NCI-H2227 (cell line): ENCODE measurements around the gene ZNF232.
"Not testable (repeated sequence)": the region's sequence is repeated elsewhere in the genome, so short reads cannot be mapped to it uniquely, and the experiment has no call there.

ENCODE experiments used
- DNase-seq: peaks from one replicate; lab custom pipeline; 2025; ENCODE audit not compliant: unreplicated experiment; lab: John Stamatoyannopoulos, UW

Gene ZNF232

DNA sequence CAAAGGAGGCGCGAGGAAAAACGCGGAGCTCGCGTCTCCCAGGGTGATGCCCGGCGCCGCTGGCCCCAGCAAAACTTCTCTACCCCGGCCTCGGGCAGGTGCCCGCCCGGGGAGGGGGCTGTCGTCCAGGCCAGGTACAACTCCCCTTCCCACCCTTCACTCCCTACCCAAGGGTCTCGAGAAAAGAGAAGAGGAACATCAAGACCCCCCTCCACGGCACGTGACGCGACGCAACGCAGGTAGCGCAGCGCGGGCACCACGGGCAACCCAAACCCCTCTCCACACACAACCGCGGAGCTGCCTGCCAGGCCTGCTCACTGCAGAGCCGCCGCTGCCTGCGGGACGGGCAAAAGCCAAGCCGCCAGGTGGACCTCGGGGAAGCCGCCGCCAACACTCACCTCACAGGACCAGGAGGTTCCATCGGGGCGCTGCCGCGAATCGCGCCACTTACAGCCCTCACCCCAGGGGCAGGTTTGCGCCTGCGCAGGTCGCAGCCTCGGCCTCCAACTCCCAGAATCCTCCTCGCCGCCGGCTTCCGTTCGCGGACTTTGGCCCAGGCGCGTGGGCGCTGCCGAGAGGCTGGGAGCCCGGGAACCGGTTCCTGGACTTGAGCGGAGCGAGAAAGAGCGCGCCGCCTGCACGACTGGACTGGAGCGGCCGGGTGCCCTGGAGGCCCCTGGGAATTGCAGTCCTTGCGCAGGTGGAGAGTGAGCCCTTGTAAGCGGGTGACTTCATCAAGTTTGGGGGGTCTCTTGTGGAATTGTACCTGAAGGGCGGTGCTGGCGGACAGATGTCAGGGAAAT, at the start of gene ZNF232:
ZNF232 (minus strand) TSS at position 477 of the 803 bp plus-strand sequence; CDS start at position 421, 56 bp downstream.
- DNase-seq, result peak; percentile 89

DNA sequence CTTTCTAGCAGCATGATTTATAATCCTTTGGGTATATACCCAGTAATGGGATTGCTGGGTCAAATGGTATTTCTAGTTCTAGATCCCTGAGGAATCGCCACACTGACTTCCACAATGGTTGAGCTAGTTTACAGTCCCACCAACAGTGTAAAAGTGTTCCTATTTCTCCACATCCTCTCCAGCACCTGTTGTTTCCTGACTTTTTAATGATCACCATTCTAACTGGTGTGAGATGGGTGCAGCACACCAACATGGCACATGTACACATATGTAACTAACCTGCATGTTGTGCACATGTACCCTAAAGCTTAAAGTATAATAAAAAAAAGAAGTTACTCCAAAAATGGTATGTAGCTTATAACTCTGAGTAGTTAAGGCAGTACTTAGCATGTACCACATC, 49.0 kb upstream of the ZNF232 start:
- not testable (repeated sequence) for DNase-seq

DNA sequence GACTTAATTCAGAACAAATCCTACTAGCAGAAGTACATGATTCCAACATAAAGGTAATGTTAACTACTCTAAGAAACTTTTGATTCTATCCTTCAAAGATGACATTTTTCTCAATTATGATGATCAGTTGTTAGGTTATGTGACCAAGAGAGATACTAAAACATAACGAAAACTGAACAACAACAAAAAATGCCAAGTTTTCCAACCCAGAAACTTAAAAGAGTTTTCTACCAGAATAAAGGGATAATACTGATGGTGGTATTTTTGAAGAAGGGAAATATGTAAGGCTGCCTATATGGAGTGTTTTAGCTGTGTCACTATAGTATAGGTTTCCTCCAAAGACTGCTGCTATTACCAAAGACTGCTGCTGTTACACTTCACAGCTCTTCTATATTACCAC, 34.4 kb upstream of the ZNF232 start:
- not testable (repeated sequence) for DNase-seq

DNA sequence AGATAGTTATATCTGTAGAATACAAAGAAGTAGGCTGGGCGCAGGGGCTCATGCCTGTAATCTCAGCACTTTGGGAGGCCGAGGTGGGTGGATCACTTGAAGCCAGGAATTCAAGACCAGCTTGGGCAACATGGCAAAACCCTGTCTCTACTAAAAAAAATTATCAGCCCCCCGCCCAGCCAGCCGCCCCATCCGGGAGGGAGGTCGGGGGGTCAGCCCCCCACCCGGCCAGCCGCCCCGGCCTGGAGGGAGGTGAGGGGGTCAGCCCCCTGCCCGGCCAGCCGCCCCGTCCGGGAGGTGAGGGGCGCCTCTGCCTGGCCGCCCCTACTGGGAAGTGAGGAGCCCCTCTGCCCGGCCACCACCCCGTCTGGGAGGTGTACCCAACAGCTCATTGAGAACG, 31.2 kb upstream of the ZNF232 start:
- DNase-seq, result not testable (repeated sequence)

DNA sequence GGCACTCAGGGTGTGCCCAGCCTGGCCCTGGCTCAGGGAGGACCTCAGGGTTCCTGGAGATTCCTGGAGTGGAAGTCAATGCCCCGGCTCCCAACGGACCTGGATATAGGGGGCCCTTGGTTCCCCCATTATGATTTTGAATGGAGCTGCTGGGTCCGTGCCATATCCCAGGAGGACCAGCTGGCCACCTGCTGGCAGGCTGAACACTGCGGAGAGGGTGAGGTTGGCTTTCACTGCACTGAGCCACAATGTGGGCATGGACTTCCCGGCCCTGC, 27.7 kb upstream of the ZNF232 start:
- DNase-seq, result no peak

DNA sequence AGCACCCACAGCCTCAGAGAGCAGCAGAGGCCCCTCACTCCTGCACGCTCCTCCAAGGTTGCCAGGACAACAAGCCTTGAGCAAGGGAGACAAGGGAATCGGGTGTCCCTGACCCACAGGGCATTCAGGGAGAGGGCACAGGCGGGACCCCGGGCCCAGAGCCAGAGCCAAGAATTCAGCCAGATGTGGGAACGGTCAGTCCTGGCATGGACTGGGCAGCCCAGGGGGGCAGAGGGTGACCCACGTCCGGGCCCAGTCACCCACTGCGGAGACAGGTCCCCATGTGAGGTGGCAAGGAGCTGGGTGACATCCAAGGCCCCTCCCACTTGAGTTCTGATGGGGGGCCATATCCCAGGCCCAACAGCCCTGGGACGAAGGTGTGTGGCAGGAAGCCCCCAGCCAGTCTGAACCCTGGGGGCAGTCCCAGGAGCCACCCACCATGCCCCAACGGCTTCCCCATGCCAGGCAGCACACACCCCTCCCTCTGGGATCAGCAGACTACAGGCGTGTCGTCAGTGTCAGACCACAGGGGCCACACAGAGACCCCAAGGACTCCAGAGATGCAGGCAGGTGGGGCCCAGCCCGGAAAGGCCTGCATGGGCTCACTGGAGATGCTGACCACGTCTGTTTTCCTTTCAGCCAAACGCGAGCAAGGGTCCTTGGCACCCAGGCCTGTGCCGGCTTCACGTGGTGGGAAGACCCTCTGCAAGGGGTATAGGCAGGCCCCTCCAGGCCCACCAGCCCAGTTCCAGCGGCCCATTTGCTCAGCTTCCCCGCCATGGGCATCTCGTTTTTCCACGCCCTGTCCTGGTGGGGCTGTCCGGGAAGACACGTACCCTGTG, 27.2 kb upstream of the ZNF232 start:
- DNase-seq, result no peak

DNA sequence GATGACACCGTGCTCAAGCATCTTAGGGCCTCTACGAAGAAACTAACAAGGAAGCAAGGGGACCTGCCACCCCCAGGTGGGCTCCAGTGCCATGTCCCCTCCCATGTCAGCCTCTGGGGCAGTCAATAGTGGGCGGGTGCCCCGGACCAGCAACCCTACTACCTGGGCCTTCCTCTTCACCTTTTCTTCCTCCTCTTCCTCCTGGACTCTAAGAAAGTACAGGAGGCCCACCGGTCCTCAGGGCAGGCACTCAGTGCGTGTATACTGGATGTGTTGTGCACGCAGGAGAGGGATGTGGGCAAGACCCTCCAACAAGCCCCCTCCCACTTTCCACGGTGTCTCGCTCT, 26.5 kb upstream of the ZNF232 start:
- DNase-seq, result not testable (repeated sequence)

DNA sequence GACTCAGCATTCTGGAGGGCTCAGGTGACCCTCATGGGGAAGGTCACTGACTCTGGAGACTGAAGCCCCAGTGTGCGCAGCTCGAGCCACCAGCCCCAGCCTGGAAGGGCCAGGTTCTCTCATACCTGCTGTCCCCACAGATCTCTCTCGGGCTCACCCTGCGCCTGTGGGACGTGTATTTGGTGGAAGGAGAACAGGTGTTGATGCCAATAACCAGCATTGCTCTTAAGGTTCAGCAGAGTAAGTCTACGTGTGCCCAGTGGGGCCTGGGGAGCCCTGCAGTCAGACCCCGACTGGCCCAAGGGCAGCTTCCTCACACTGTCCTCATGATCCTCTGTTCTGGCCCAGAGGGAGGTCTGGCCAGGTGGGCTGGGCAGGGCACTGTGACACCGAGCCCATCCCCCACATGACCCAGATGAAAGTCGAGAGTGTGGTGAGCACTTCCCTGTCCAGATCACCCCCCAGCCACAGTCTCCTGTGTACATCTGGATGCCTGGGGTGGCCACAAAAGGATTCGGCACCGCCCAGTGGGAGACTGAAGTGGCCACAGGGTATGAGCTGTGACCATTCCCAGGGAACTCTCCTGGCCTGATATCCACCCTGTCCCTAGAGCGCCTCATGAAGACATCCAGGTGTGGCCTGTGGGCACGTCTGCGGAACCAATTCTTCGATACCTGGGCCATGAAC, 26.0 kb upstream of the ZNF232 start:
- DNase-seq, result not testable (repeated sequence)

DNA sequence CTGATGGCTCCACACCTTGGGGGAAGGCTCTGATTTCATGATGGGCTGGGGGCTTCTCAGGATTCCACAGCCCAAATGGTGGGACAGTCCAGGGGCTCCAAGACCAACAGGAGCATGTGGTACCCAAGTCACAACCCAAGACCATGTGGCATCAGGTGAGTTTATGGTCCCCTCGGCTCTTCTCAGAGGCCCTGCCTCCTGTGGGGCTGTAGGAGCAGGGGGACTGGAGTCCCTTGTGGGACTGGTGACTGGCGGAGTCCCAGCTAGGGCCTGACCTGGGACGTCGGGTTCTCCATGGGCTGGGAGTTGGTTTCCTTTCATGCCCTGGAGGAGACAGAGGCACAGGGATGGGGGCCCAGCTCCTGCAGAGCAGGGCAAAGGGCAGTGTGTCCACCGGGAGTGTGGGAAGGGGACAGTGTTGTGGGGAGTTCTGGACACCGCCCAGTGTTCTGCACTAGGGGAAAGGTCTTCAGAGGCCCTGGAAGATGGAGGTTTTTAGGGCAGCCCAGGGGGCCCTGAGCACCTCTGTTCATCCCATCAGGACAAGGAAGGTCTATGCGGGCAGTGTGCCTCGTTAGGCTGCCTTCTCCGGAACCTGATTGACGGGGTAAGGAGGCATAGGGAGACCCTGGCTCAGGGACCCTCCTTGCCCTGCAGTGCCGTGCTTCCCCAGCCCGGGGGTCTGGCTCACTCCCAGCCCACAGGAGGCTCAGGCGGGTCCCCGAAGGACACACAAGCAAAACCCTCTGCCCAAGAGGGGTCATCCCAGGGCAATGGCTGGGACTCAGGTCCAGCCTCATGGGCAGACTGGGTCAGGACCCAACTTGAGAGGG, 25.1 kb upstream of the ZNF232 start:
- not testable (repeated sequence) for DNase-seq

DNA sequence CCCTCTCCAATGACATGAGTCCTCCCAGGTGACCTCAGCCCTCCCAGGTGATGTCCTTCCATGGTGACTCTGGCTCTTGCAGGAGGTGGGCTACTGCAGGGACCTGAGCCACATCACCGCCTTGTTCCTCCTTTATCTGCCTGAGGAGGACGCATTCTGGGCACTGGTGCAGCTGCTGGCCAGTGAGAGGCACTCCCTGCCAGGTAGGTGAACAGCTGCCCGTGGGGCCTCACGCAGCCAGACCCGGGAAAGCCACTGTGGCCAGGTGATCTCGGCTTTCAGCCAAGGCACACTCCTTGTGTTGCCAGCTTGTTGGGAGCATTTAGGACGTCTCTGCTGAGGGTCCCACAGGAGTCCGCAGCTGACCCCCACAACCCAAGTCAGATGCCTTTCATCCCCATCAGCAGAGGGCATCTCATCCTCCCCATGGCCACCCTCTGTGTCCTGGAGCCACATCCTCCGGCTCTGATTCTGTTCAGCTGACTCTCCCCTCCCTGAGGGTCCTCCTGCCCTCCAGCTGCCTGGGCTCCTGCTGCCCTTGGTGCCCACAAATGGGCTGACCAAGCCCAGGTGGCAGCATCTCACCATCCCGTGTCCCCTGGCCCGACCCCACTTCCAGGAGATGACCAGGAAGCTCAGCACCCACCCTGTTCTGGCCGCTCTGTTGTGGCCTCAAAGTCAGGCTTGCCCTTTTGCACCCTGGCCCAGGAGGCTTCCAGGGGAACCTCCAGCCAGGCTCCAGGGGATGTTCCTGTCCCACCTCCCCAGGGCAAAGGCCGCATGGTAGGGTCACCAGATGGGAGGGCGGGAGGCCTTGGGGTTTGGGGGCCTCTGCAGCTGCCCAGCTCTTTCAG, 24.3 kb upstream of the ZNF232 start:
- DNase-seq, result no peak

DNA sequence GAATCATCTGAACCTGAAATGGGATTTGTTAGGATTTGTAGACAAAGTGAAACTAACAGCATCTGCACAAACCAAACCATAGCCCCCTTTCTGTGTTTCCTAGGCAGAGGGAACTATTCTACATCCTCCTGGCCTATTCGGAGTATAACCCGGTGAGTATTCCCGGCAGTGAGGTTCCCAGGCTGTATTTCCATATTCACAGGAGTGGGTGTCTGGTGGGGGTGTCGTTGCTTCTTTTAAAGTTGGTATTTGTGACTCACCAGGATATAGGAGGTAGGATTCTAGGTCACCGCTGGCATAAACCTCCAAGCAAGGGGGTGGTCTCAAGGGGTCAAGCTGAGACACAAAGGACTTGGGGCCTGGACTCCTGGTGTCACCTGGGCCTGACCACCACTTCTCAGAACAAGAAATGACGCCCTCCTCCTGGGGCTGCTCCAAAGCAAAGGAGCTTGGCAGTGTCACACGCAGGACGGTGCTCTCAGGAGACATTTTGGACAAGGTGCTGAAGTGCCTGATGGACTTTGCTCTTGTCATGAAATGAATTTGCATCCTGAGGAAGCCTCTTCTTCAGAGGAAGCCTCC, 23.5 kb upstream of the ZNF232 start:
- not testable (repeated sequence) for DNase-seq

DNA sequence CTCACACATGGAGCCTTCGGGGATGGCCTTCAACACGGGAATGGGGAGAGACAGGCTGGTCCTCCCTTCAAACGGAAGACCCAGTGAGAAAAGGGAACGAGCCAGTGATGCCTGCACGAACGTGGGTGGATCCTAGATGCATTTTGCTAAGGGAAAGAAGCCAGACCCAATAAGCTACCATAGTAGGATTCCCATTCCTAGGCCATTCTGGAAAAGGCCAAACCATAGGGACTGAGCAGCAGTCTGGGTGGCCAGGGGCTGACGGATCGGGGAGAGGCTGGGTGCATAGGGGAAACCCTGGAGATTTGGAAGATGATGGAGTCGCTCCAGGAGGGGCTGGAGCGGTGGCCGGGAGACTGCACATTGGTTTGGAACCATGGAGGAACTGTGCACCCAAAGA, 22.9 kb upstream of the ZNF232 start:
- DNase-seq, result not testable (repeated sequence)

DNA sequence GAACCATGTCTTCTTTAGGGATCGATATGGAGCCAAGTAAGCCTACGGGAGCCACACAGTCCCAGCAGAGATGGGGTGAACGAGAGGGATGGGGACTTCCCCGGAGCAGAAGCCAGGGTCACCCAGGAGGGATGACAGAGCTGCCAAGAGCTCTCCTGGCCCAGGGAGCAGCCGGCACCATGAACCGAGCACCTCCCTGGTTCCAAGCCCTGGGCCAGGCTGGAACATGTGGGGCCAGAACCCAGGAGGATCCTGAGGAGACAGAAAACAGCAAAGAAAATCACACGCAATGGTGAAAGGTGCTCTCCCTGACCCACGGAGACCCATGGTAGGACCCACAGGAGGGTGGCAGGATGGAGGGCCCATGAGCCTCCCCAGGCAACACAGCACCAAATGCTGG, 22.3 kb upstream of the ZNF232 start:
- not testable (repeated sequence) for DNase-seq

DNA sequence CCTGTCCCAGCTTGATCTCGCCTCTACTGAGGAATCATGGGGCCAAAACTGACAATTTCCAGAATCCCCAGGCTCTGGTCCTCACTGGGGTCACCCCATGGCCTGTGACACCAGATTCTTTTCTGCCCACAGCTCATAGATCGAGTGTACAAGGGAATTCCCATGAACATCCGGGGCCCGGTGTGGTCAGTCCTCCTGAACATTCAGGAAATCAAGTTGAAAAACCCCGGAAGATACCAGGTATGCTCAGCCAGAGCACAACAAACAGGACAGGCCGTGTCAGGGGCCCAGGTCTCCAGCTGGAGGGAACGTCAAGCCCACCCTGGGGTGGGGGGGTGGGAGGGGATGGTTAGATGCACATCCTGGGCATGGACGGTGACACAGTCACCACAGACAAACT, 21.6 kb upstream of the ZNF232 start:
- no peak for DNase-seq

DNA sequence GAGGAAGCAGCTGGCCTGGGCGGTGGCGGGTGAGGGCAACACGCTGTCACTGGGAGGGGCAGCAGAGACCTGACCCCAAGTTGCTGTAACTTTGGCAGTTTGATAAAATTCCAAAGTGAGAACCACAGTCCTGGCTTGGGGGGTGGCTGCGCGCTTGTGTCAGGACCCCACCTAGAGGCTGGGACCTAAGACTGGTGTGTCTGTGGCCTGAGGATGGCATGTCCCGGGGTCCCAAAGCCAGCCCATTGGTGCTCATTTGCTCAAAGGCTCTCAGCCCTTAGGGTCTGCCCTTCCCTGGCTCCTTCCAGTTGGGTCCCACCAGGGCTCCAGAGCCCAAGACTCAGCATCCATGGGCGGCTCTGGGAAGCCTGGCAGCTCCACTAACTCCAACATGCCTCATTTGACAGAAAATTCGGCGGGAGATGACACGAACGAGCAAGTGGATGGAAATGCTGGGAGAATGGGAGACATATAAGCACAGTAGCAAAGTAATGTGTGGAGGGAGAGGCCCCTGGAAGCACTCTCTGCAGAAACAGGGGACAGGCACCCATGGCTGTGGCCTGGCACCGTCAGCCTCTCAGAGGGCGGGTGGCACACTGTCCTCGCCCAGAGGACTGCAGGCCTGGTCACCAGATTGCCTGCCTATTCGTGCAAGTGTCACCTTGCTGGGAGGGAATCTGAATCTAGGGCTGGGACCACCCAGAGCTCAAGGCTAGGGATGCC, 21.0 kb upstream of the ZNF232 start:
- not testable (repeated sequence) for DNase-seq

DNA sequence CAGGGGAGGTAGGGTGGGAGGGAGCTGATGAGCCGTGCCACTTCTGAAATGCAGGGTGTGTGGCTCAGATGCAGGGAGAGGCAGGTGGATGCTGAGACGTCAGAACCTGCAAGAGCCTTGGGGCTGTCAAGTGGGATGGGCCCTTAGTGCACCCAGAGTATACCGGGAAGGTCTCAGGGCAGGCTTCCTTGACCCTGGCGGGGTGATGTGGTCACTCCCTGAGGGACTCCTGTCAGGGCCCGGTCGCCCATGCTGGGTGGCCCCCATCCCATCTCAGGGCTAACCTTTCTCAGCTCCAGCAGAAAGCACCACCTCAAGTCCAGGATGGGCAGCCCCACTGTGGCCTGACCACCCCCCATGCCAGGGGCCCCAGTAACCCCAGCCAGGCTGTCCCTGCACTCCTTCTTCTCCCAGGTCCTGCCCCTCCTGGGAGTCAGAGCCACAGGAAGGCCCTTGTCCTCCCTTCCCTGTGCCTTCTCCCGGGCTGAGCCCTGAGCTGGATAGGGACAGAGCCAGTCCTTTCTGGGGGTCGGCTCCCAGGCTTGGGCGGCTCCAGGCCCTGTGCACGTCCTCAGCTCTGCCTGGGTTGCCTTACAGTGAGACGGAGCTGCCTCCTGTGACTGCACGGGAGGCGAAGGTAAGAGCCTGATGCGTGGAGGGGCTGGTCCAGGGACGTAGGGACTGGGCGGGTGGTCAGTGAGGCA, 20.3 kb upstream of the ZNF232 start:
- not testable (repeated sequence) for DNase-seq

DNA sequence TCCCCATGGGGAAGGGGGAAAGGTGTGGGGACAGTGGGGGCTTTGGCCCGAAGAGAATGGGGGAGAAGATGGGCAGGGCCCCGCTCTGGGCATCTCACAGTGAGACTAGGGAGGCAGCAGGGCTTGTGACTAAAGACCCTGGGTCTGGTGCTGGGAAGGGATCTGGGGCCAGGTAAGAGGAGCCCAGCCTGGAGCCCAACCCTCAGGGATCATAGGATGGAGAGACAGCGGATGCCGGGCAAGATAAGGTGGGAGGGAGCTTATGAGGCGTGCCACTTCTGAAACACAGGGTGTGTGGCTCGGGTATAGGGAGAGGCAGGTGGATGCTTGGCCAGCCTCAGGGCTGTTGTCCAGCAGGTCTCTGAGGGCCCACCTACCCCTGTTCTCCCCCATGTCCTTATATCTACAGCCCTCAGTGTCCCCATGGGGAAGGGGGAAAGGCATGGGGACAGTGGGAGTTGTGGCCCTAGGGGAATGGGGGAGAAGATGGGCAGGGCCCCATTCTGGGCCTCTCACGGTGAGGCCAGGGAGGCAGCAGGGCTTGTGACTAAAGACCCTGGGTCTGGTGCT, 19.6 kb upstream of the ZNF232 start:
- no peak for DNase-seq

DNA sequence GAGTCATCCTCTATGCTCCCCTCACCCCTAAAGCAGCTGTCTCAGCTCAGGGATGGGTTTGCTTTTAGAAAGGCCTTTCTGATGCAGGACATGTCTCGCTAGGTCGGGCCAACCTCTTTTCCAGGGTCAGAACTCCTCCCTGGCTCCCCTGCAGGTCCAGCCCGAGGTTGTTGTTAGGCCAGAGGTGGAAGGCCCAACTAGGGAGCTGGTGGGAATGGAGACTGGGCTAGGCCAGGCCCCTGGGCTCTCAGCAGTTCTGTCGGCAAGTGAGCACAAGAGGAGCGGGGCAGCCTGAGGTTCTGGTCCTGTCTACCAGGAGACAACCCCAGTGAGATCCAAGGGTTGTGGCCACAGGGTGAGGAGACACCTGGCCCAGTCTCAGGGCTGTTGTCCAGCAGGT, 19.0 kb upstream of the ZNF232 start:
- not testable (repeated sequence) for DNase-seq
